Stimulated activated CD4-positive, alpha-beta T cell treated with anti-CD3 and anti-CD28 coated beads, Interleukin-1b, Interleukin-23, amount 100 ng/mL, for 48 hours (primary cell): ENCODE data around the gene DENND1A.
"Not testable (repeated sequence)": the region's sequence is repeated elsewhere in the genome, so short reads cannot be mapped to it uniquely, and the experiment has no call there.

Experiments used
- DNase-seq: peaks from one replicate; pipeline ENCODE4 v3.0.0-alpha.2; 2020

The DENND1A gene

GRCh38 chr9:123441769-123442168 lies 488.2 kb downstream of the DENND1A start:
- DNase-seq, result no peak

- no peak for DNase-seq
Measured at GRCh38 chr9:123440256-123440655, 489.7 kb downstream of the DENND1A start.

- DNase-seq, result no peak
Measured at GRCh38 chr9:123438821-123439220, 491.1 kb downstream of the DENND1A start.

GRCh38 chr9:123438321-123438720 lies 491.6 kb downstream of the DENND1A start:
- no peak for DNase-seq

GRCh38 chr9:123437201-123437600 lies 492.7 kb downstream of the DENND1A start:
- no peak for DNase-seq

- no peak for DNase-seq
Measured at GRCh38 chr9:123435471-123435870, 494.5 kb downstream of the DENND1A start.

GRCh38 chr9:123434619-123435240 lies 495.2 kb downstream of the DENND1A start:
- DNase-seq, result no peak

- DNase-seq, result no peak
Measured at GRCh38 chr9:123432331-123433236, 497.3 kb downstream of the DENND1A start.

- no peak for DNase-seq
Measured at GRCh38 chr9:123431581-123431980, 498.3 kb downstream of the DENND1A start.

GRCh38 chr9:123428450-123428849 lies 501.5 kb downstream of the DENND1A start:
- DNase-seq, result not testable (repeated sequence)

- DNase-seq, result no peak
Measured at GRCh38 chr9:123426406-123426805, 503.5 kb downstream of the DENND1A start.

GRCh38 chr9:123425836-123426365 lies 504.0 kb downstream of the DENND1A start:
- no peak for DNase-seq

GRCh38 chr9:123425261-123425821 lies 504.6 kb downstream of the DENND1A start:
- no peak for DNase-seq

GRCh38 chr9:123424552-123425225 lies 505.2 kb downstream of the DENND1A start:
- no peak for DNase-seq

GRCh38 chr9:123424131-123424530 lies 505.8 kb downstream of the DENND1A start:
- DNase-seq, result no peak

GRCh38 chr9:123423311-123423640 lies 506.6 kb downstream of the DENND1A start:
- DNase-seq, result no peak

- no peak for DNase-seq
Measured at GRCh38 chr9:123422635-123423310, 507.2 kb downstream of the DENND1A start.

- DNase-seq, result no peak
Measured at GRCh38 chr9:123421801-123422455, 508.0 kb downstream of the DENND1A start.

GRCh38 chr9:123421186-123421585 lies 508.7 kb downstream of the DENND1A start:
- DNase-seq, result no peak

- DNase-seq, result no peak
Measured at GRCh38 chr9:123420592-123421111, 509.3 kb downstream of the DENND1A start.

GRCh38 chr9:123419721-123420591 lies 510.0 kb downstream of the DENND1A start:
- DNase-seq, result no peak
